Tibial nerve (tissue), 4 donors: ENCODE results near the gene SYNCRIP.

Experiments used
- EP300 ChIP-seq, 2 donors: sonication (generic); formaldehyde crosslinking; IDR thresholded peaks; one replicate each; pipeline ENCODE4 v1.6.1; 2017; ENCODE audit warnings: antibody characterized with exemption in 2 of 2, mild to moderate bottlenecking in 1 of 2
- POLR2A ChIP-seq, 2 donors: fragments of 450-650 bp; IDR thresholded peaks; one replicate each; pipeline ENCODE4 v1.6.1; 2017; ENCODE audit warnings: antibody characterized with exemption in 2 of 2, mild to moderate bottlenecking in 2 of 2, moderate library complexity in 2 of 2
- TF ChIP-seq, protein P1 (sequence below), 5 experiments: fragments of 200-600 bp in 3 of 5; fragments of 450-650 bp in 2 of 5; sonication (generic) in 3 of 5; IDR thresholded peaks; one replicate each; pipeline ENCODE4 v1.5.1; 2016 to 2019; ENCODE audit warnings: antibody characterized with exemption in 5 of 5, mild to moderate bottlenecking in 3 of 5, moderate library complexity in 2 of 5

DNA sequence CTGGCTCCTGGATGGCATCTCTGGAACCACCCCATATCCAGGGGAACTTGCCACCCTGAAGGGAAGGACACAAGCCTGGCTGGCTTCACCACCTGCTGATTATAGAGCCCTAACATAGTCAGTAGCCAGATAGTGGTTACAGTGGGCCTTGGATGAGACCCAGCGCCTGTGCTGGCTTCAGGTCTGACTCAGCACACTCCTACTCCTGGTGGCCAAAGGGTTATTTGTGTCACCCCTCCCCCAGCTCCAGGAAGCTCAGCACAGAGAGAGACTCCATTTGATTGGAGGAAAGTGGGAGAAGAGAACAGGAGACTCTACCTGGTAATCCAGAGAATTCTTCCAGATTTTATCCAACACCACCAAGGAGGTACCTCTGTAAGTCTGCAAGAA, 61.8 kb downstream of the SYNCRIP start:
- TF ChIP-seq, protein P1, sequence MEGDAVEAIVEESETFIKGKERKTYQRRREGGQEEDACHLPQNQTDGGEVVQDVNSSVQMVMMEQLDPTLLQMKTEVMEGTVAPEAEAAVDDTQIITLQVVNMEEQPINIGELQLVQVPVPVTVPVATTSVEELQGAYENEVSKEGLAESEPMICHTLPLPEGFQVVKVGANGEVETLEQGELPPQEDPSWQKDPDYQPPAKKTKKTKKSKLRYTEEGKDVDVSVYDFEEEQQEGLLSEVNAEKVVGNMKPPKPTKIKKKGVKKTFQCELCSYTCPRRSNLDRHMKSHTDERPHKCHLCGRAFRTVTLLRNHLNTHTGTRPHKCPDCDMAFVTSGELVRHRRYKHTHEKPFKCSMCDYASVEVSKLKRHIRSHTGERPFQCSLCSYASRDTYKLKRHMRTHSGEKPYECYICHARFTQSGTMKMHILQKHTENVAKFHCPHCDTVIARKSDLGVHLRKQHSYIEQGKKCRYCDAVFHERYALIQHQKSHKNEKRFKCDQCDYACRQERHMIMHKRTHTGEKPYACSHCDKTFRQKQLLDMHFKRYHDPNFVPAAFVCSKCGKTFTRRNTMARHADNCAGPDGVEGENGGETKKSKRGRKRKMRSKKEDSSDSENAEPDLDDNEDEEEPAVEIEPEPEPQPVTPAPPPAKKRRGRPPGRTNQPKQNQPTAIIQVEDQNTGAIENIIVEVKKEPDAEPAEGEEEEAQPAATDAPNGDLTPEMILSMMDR (IDR thresholded peaks at IDR 0.05) = no peak
- TF ChIP-seq POLR2A (IDR thresholded peaks at IDR 0.05) (no peak), EP300 (IDR thresholded peaks at IDR 0.05) (no peak)
